ENCODE results near the gene POLQ. TPM values are rescaled to one million over a fixed set of nuclear protein-coding genes. Genes with fewer than 3 reads are reported as not detected.

POLQ gene
- total and polyA plus RNA-seq, 2 donors (not counting 3 experiments of a cell fraction or from before 2014, with no cell fraction given): 1.8 to 10.8 TPM

- no TSS peak for BruUV-seq (replicated peaks)
- Histone ChIP-seq H3K27me3 (ENCODE audit: control insufficient read depth in 2 of 2, insufficient read depth in 2 of 2, low read length in 2 of 2) (no peaks in the 10 kb centered on the region), H3K9me3 (replicated peaks; ENCODE audit: control insufficient read depth, insufficient read depth, low read length) (no peaks in the 10 kb centered on the region), H3K9ac (replicated peaks; ENCODE audit: extremely low read depth, insufficient read depth, low read length) (no peak overlapping the region), H3K4me1 (ENCODE audit: control insufficient read depth, extremely low read depth, insufficient read depth, low read length) (no peaks in the 10 kb centered on the region), H3K36me3 (ENCODE audit: control insufficient read depth in 2 of 2, extremely low read depth in 1 of 2, insufficient read depth in 2 of 2, low read length in 2 of 2) (no peaks in the 10 kb centered on the region), H3K4me2 (ENCODE audit: insufficient read depth, low read length) (no peak overlapping the region), H2AFZ (ENCODE audit: low read depth, low read length) (no peak overlapping the region), H3K4me3 (replicated peaks in 1 of 3; ENCODE audit: insufficient read depth in 1 of 3, low read depth in 1 of 3, low read length in 3 of 3) (no peak overlapping the region), H3K9me1 (replicated peaks; ENCODE audit: control insufficient read depth, extremely low read depth, insufficient read depth, low read length) (no peaks in the 10 kb centered on the region), H3K27ac (ENCODE audit: insufficient read depth, low read depth, low read length) (no peak overlapping the region), H4K20me1 (replicated peaks; ENCODE audit: control insufficient read depth, extremely low read depth, insufficient read depth, low read length) (no peaks in the 10 kb centered on the region), H3K79me2 (ENCODE audit: control insufficient read depth, insufficient read depth, low read length) (no peaks in the 10 kb centered on the region)
- DNase-seq (ENCODE audit: low read depth, low spot score): no peak
- no peak for TF ChIP-seq MAX (IDR thresholded peaks at IDR 0.05; ENCODE audit: insufficient read depth, insufficient read length)
- no peak for TF ChIP-seq POLR2A (IDR thresholded peaks at IDR 0.05; ENCODE audit: low read depth, low read length)
- no peak for TF ChIP-seq MYC (IDR thresholded peaks at IDR 0.05; ENCODE audit: low read depth, low read length)
- TF ChIP-seq JUN (IDR thresholded peaks at IDR 0.05; ENCODE audit: borderline replicate concordance, insufficient read depth, insufficient read length, low read depth): no peak
- no peak for TF ChIP-seq EZH2 (IDR thresholded peaks at IDR 0.05; ENCODE audit: borderline replicate concordance, low read depth, low read length, severe bottlenecking)
- TF ChIP-seq FOS (IDR thresholded peaks at IDR 0.05; ENCODE audit: borderline replicate concordance, insufficient read depth, low read length): no peak
- TF ChIP-seq CTCF (IDR thresholded peaks at IDR 0.05; ENCODE audit: extremely low read depth in 1 of 2, insufficient read depth in 1 of 2, low read depth in 1 of 2, low read length in 2 of 2): no peak
- TF ChIP-seq GATA2 (IDR thresholded peaks at IDR 0.05; ENCODE audit: insufficient read depth, insufficient read length, low read depth, low read length): no peak
- no peak for TF ChIP-seq POLR2AphosphoS5 (IDR thresholded peaks at IDR 0.05; ENCODE audit: insufficient read depth, low read depth, low read length)
- dilution Hi-C loops (cut with MboI; ENCODE audit: extremely low pct_ligation_motif_present, low sequenced_read_pairs) (no loop called here), intact Hi-C loops (cut with micrococcal nuclease) (no loop called here)
- no peak for FAIRE-seq
- CTCF ChIA-PET: no interaction called here
- POLR2A ChIA-PET: no interaction called here
Measured at GRCh38 chr3:121504618-121505017, 41.2 kb downstream of the POLQ start.

All from endothelial cell of umbilical vein (primary cell).